ENCODE results near the gene EVA1A.

EVA1A gene

GRCh38 chr2:75589391-75590105, 28.8 kb upstream of the EVA1A start:
- DNase-seq (ENCODE audit: low spot score), result no peak

GRCh38 chr2:75587954-75588587, 27.3 kb upstream of the EVA1A start:
- no peak for DNase-seq (ENCODE audit: low spot score)

- no peak for DNase-seq (ENCODE audit: low spot score)
These were observed 26.2 kb upstream of the EVA1A start for GRCh38 chr2:75586971-75587370.

GRCh38 chr2:75582840-75583239, 22.1 kb upstream of the EVA1A start:
- DNase-seq (ENCODE audit: low spot score), result no peak

- no peak for DNase-seq (ENCODE audit: low spot score)
These were observed 19.9 kb upstream of the EVA1A start for GRCh38 chr2:75580606-75581005.

- no peak for DNase-seq (ENCODE audit: low spot score)
These were observed 19.4 kb upstream of the EVA1A start for GRCh38 chr2:75580156-75580555.

- DNase-seq (ENCODE audit: low spot score), result no peak
These were observed 18.4 kb upstream of the EVA1A start for GRCh38 chr2:75579186-75579585.

GRCh38 chr2:75577280-75577679, 16.5 kb upstream of the EVA1A start:
- no peak for DNase-seq (ENCODE audit: low spot score)

- DNase-seq (ENCODE audit: low spot score), result no peak
These were observed 13.4 kb upstream of the EVA1A start for GRCh38 chr2:75574106-75574505.

- DNase-seq (ENCODE audit: low spot score), result no peak
These were observed 12.6 kb upstream of the EVA1A start for GRCh38 chr2:75573145-75573878.

- DNase-seq (ENCODE audit: low spot score), result no peak
These were observed 11.1 kb upstream of the EVA1A start for GRCh38 chr2:75571730-75572430.

- no peak for DNase-seq (ENCODE audit: low spot score)
These were observed 10.4 kb upstream of the EVA1A start for GRCh38 chr2:75570948-75571729.

- DNase-seq (ENCODE audit: low spot score), result no peak
These were observed 9.5 kb upstream of the EVA1A start for GRCh38 chr2:75570024-75570947.

GRCh38 chr2:75569546-75569945, 8.8 kb upstream of the EVA1A start:
- DNase-seq (ENCODE audit: low spot score), result no peak

- DNase-seq (ENCODE audit: low spot score), result no peak
These were observed 7.4 kb upstream of the EVA1A start for GRCh38 chr2:75568174-75568573.

GRCh38 chr2:75565472-75566462, 5.0 kb upstream of the EVA1A start:
- no peak for DNase-seq (ENCODE audit: low spot score)

GRCh38 chr2:75564713-75565359, 4.1 kb upstream of the EVA1A start:
- DNase-seq (ENCODE audit: low spot score), result no peak

- no peak for DNase-seq (ENCODE audit: low spot score)
These were observed 3.4 kb upstream of the EVA1A start for GRCh38 chr2:75564026-75564688.

All from CD4-positive, alpha-beta T cell treated with Interleukin-6 at 100 ng/mL for 8 hours (primary cell).